HG03066 (cell line): ENCODE measurements around the gene ANKRD63.

Source experiments
- ATAC-seq: cut with Tn5 transposase; IDR thresholded peaks from one replicate; pipeline ENCODE4 v1.9.1; 2021; ENCODE audit warnings: low read depth; ENCODE audit not compliant: unreplicated experiment

ANKRD63 gene

DNA sequence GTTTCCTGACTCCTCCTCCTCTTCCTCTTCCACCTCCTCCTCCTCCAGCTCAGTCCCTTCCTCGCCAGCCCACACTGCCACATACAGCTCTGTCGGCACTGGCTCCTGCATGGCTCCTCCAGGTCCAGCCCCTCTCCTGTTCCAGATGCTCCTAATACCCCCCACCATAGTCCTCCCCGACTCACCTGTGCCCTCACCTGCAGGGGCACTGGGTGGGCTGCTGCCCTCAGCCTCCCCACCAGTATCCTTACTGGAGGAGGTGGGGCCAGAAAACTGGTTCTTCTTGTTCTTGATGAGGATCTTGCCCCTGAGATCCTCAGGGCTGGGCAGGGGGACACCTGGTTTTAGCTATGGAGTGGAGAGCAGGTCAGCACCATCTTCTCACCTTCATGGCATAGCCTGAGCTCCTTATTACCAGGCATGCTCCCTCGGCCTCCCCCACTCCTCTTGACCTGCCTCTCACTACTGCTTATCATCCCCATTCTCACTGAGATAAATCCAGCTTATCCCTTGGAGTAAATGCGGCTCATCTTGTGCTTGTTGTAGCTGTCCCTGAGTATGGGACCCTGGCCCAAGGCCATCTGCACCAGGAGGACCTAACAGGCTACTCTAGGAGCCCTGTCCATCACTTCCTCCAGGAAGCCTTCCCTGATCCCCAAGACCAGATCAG, 13.8 kb upstream of the ANKRD63 start:
- ATAC-seq, result no peak

DNA sequence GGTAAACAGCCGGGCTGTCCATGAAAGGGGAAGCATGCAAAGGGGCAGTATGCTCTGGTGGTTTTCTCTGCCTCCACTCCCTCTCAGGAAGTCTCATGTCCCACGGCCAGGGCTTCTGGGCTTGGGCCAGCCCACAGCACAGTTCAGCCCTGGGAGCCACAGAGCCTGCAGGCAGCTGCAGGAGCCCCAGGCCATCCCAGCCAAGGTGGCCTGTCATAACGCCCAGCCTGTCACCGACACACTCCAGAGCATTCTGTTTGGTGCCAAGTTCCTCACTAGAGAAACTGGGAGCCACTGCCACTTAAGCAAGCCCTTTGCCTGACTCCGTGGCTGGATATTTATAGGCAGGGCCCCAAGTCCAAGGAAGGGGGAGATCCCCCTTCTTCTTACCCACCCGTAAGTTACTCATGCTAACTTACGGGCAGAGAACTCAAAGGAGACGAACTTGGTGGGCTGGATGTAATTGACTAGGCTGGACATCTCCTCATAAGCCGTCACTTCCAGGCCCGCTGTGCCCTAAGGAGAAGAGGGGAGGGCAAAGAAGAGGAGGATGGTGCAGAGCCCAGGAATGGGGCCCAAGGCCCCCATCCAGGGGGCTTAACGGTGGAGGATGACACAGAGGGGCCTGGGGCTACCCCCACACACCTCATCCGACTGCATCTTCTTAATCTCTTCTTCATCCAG, 13.2 kb upstream of the ANKRD63 start:
- ATAC-seq, result no peak

DNA sequence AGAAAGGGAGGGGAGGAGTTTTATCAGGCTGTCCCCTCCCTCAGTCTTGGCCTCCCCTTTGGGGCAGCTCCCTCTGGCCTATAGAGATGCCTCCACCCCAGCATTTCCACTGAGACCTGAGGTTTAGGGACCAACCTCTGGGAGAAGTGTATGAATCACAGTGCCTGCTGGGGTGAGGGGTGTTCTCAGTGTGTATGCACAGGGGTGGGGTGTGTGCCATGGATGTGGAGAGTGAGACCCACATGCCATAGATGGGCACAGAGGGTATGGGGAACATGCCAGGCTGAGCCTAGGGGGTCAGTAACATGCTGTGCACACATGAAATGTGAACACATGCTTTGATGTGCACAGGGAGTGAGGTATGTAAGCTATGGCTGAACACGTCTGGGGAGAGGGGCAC, 12.4 kb upstream of the ANKRD63 start:
- no peak for ATAC-seq

DNA sequence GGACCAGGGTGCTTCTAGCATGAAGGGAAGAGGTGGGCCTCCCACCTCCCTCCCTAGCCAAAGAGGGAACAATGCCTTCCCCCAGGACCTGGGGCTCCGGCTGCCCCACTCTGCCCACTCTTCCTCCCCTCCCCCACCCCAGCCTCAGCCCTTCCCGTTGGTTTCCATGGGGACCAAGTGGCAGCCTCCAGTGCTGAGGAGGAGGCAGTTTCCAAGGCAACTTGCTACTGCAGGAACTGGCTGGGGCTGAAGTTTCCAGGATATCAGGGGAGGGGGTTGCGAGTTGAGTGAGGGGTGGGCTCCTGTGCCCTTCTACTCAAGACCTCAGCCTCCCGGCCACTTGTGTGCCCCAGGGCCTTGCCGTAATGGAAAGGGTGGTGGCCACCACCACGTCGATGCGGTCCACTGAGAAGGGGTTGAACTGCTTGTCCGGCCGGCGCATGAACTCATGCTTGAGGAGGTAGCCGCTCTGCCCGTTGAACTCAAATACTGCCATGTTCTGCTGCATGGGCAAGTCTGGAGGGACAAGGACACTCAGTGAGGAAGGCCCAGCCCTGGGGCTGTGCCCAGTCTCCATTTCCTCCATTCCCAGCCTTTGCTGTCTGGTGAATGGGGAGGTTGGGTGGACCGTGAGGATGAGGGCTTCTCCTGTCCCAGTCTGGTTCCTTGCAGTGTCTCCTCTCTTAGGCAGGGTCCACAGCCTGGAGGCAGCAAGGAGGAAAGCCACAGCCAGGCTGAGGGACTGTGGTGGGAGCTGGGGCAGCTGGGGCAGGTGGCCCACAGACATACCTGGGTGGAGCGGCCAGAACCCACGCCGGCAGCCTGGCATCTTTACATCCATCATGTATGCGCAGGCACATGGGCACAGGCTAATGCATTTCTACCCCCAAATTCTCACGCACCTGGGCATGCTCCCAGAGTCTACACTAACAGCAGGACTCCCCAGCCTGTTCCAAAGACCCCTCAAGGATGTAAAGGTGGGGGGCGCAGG, 11.3 kb upstream of the ANKRD63 start:
- no peak for ATAC-seq

DNA sequence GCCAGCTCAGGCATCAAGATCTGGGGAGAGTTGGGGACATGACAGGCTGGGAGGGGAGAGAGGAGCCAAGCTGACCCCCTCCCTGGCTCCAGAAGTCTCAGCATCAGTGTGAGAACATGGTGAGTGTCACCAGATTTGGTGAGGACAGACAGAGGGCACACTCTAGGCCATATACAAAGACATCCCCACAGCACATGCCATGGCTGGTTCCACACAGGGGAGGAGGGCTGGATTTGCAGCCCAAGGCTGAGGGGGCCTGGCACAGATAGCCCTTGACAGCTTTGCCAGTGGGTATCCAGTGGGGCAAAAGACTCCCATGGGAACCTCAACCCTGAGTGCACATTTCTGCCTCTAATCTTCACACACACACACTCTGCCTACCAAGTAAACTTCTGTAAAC, 10.1 kb upstream of the ANKRD63 start:
- no peak for ATAC-seq

DNA sequence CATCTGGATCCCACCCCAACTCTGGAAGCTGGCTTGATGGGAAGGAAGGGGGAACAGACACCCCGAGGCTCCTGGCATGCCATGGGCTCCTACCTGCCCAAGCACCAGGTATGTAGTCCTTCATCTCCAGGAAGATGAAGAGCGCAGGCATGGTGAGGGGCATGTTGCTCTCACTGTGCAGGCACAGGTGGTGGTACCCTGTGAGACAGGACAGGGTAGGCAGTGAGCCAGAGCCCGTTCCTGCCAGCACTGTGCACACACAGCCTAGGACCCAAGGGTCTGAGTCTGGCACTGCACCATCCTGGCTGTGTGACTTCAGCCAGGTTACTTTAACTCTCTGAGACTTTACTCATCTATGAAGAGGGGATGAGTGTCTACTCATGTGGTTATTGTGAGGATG, 9.4 kb upstream of the ANKRD63 start:
- ATAC-seq, result no peak

DNA sequence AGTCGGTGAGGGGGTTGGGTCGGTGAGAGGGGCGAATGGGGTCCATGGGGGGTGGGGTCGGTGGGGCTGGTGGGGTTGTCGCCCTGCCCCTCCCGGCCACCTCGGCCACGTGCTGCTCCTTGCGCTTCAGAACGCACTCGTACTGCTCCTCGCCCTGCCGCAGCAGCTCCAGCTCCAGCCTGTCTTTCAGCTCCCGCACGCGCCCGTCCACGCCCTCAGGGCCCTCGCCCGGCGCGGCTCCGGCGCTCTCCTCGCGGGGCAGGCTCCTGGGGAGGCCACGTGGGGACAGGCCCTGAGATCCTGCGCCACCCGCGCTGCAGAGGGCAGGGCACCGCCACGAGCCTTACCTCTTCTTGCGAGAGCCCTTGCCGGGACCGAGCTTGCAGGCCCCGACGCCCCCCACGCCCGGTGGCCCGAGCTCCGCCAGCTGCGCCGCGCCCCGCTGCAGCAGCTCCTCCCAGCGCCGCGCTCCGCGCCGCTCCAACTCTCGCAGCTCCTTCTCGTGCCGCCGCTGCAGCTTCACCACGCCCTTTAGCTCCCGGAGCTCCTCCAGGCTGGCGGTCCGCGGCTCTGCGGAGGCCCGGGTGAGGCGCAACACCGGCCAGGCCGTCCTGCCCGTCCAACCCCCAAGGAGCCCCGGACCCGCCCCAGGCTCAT, 8.2 kb upstream of the ANKRD63 start:
- ATAC-seq, result no peak

DNA sequence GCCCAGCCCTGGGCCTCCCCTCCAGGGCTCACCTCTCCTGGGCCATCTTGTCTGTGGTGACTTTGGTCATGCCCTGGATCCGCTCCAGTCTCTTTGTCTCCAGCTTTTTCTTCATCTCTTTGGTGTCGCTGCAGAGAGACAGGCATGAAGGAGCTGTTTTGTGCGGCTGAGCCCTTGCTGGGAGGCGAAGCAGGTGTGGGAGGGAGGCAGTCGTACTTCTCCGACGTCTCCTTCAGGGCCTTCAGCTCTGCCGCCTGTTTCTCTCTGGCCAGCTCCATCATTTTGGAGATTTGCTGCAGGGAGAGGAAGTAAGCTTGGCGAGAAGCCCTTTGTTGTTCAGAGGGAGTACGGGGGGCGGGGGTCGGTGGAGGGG, 7.7 kb upstream of the ANKRD63 start:
- no peak for ATAC-seq

DNA sequence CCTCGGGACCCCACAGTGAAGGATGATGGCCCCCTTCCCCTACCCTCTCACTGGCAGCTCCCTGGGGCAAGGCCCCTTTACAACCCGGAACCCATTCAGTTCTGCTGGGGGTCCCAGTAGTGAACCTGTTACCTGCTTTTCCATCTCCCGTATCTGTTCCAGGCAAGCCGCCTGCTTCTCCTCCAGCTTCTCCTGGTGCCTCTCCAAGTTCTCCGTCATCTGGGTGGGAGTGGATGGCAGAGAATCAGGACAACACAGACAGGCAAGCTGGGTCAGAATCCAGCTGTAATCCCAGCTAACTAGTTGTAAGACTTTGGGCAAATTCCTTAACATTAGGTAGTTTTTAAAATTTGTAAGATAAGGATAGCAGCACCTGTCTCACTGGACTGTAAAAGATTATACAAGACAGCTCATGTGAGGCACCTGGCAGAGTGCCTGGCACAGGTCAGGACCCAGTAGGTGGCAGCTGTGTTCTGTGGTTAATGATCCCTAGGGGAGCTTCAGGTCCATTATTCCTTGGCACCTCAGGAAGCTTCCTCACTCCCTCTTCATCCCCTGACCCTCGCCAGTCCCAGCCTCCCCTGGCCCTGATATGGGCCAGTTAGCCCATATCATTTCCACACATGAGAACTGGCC, 6.4 kb upstream of the ANKRD63 start:
- ATAC-seq, result no peak

DNA sequence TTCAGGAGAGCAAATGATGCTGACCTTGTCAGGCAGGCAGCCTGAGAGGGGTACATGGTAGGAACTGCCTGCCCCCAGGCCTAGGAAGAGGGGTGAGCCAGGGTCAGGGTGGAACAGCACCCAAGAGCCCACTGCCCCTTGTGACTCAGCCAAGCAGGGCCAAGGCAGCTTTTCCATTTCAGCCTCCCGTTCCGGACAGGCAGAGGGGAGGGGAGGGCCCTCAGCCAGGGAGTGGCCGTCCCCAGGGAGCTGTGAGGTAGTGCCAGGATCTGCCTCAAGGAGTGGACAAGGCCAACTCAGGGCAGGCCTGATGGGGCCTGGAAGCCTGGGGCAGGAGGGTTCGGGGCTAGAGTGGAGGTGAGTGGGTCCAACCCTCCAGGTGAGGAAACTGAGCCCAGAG, 5.1 kb upstream of the ANKRD63 start:
- no peak for ATAC-seq

DNA sequence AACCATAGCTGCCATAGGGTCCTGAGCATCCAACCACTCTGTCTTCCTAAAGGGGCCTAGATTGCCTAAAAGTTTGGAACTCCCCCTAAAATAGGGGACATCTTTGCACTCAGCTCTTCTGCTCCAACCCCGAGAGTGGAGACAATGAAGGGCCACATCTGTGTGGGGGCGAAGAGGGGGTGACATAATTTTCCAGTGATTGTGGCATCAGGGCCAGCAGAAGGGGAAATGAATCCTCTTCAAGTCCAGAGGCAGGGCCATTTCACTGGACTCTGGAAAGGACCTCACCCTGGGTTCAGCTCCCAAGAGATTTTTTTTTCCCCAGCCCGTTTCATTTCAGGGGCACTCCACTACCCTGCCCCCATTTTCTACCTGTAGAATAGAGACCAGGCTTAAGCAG, 4.6 kb upstream of the ANKRD63 start:
- ATAC-seq, result no peak

DNA sequence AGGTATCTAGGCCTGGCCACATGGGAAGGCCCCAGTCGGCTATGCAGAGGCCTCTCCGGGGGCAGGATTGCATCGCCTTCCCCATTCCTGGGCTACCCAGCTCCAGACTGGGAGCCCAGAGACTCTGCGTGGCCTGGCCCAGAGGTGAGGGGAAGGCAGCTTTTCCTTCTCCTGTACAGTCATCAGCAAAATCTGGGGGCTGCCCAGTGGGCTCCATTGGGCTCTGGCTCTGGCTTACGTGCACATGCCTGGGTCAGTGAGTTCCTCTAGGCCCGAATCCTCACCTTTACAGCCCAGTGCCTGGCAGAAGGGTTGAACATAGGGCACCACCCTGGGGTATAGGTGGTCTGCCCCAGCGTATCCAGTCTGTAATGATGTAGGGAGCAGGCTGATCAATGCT, 3.9 kb upstream of the ANKRD63 start:
- no peak for ATAC-seq

DNA sequence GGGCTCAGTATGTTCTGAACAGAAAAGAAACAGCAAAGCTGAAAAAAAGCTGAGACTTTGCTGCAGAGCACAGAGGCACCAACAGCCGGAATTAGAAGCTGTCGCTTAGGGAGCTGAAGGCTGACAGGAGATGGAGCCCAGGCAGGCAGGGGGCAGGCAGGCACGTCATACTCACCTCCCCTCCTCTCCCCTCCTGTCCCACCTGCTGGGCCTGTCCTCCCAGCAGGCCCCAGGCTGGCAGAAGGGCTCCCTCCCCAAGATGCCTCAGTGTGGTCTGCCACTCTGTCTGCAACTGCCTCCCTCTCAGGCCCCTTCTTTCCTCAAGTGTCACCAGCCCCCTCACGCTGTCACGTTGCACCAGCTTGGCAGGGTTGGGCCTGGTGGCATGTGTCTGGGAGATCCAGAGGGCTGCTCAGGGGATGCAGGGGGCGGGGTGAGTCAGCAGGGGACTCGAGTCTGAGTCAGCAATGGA, 3.2 kb upstream of the ANKRD63 start:
- no peak for ATAC-seq

DNA sequence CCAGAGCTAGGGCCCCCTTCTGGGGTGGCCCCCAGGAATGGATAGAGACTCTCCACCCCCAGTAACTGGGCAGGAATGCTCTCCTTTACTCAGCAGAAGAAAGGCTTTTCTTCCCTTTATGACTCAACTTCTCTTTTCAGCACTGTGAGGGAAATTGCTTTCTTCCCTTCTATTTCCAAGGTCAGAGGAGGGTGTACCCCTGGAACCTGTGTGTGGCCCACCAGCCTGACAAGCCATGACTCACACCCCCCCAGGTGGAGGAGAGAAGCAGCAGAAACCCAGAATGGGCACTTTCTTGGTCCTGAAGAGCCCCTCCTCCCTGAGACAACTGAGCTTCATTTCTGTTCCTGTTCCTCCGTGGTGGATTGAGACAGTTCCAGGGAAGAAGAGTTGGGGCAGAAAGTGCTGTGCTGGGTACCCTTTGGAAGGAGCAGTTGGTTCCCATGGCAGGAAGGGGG, 2.7 kb upstream of the ANKRD63 start:
- no peak for ATAC-seq

DNA sequence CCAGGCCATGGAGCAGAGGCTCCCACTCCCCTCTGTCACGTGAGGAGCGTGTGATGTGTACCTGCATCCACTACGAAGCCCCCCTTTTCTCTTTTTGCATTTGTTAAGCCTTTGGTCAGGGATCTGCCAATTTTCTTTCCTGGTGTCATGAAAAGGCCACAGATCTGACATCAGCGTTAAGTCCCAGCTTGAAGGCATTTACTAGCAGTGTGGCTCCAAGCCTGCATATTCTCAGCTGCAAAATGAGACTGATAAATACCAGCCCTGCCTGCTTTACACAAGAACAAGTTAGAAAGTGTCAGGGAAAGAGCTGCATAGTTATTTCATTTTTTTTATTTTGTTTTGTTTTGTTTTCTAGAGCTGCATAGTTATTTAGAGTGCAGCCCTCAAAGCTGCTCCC, 2.3 kb upstream of the ANKRD63 start:
- no peak for ATAC-seq

DNA sequence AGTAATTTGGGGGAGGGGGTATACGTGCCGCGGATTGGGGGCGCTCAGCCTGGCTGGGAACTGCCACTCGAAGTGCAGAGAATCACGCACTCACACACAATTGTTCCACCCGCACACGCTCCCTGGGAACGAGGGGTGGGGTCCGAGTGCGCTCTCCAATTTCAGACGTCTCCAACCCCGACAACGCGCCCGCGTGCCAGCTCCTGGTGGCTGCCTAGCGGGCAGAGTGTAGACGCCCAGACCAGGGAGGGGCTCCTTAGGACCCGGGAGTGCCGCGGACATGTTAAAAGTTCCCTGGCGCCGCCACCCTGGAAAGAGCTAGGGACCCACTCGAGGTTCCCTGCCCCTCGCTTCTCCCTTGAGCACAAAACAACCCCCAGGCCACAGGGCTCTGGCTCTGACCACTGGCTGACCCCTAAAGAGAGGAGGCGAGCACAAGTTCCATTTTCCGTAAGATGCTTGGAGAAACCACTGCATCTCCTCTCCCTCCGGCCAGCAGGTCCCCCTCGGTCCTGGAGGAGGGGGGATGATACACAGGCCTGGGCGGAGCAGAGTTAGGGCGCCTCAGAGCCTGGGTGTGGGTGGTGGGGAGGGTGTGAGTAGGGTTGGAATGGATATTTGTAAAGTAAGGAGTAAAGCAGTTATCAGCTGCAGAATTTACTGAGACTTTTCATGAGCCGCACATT, 894 bp upstream of the ANKRD63 start:
- no peak for ATAC-seq

DNA sequence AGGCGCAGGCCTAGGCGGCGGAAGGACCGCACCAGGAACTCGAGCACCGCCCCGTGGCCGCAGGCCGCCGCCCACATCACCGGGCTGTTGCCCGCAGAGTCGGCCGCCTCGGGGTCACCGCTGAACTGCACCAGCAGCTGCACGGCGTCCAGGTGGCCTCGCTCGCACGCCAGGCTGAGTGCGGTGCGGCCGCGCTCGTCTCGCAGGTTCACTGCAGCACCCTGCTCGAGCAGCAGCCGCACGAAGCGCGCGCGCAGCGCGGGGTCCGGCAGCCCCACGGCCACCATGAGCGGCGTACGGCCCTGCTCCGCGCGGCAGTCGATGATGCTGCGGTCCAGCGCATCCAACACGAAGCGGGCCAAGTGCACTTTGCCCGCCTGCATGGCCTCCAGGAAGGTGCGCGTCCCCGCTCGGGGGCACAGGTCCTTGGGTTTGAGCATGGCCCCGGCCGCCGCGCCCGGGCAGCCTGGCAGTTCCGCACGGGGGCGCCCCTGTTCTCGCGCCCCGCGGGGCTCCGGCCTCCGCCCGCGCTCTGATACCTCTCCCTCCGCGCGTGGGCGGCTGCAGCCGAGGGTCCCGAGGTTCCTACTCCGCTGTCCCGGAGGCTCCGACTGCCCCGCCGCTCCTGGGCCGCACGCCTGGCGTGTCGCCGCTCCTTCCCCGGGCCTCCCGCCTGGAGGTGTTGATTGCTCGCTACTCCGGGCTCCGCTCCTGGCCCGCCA, 556 bp downstream of the ANKRD63 start:
- no peak for ATAC-seq

DNA sequence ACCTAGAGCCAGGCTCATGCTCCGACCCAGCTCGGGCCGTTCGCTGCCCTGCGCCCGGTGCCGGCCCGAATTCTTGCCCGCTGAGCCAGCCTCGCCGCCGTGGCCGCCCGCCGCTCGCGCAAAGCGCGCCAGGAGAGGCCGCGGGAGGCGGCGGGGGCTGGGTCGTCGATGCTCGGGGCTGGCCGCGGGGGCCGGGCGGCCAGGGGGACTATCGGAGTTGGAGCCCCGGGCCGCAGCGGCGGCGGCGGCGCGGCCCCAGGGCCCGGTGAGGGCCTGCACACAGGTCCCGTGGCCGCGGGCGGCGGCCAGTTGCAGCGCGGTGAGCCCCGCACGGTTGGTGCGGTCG, 1.1 kb downstream of the ANKRD63 start:
- ATAC-seq, result no peak
